RCC 7860 (cell line): ENCODE data around the gene DET1.
A peak's percentile ranks its signal among the peaks of the same experiment; 100 is the strongest.
"Not testable (repeated sequence)": the region's sequence is repeated elsewhere in the genome, so short reads cannot be mapped to it uniquely, and the experiment has no call there.

ENCODE experiments used
- DNase-seq: peaks from one replicate; pipeline ENCODE4 v3.0.0-alpha.2; 2015; ENCODE audit warnings: low spot score
- FAIRE-seq: peaks from 2 replicates; lab custom pipeline; 2012; peaks lifted over from hg19 to GRCh38; lab: Jason Lieb, UNC

DET1 gene

DNA sequence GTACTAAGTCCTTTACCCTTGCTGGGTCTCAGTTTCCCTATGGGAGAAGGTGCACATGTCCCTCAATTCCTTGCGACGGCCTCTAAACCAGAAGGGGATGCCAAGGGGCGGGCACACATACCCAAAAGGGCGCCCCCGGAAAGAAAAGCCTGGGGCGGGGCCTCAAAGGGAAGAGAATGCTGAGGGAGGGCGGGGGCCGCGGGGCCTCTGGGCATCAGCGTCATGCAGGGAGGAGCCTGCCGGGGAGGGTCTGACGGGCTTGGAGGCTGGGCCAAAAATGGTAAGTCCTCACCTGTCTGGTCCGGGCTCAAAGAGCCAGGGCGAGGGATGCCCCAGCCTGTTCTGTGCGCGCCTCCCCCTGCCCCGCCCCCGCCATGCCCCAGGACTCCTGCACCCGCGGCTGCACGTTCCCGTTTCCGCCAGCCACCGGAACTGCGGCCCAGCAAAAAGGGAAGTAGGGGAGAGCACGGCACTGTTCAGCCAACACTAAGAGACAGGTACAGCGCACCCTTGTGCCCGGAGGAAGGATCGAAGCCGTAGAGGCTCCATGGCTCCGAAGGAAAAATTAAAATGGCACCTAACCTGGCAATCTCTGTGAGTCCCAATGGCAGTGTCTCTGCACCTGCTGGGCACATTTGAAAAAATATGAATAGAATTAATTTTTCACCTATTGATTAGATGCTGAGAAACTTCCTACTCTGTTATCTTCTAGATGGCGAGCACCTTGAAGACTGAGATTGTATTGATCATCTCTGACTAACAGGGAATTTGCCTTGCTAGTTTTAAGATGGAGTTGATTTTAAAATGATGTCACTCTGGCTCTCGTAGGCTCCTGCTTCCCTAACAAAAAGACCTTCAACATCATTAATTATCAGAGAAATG lies at the start of gene DET1:
DET1 (minus strand) TSS at position 434 of the 882 bp plus-strand sequence. CDS start 14,976 bp downstream, outside the sequence.
- FAIRE-seq: peak; percentile 28
- peak; percentile 92 for DNase-seq

DNA sequence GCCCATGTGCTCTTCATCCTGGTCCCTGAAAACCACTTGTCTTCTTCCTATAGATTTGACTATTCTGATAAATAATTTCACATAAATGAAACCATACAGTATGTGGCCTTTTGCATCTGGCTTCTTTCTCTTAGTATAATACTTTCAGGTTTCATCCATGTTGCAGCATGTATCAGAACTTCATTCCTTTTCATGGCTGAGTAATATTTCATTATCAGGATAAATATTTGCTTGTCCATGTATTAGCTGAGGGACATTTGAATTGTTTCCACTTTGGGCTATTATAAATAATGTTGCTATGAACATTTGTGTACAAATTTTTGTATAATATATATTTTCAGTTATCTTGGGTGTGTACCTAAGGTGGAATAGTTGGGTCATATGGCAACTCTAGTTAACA lies 44.9 kb upstream of the DET1 start:
- no peak for DNase-seq
- FAIRE-seq: no peak

DNA sequence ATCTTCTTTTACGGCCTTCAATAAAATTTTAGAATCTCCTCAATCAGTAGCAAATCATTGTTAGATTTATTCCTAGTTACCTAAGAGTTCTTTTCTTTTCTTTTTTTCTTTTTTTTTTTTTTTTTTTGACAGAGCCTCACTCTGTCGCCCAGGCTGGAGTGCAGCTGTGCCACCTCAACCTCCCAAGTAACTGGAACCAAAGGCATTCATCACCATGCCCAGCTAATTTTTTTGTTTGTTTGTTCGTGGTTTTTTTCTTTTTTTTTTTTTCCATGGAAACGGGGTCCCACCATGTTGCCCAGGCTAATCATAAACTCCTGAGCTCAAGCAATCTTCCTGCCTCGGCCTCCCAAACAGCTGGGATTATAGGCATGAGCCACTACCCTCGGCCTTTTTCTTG lies 44.3 kb upstream of the DET1 start:
- DNase-seq: no peak
- no peak for FAIRE-seq

GRCh38 chr15:88586401-88587162 lies 40.1 kb upstream of the DET1 start:
- no peak for FAIRE-seq
- DNase-seq: peak; percentile 43

GRCh38 chr15:88580532-88580931 lies 34.1 kb upstream of the DET1 start:
- FAIRE-seq: no peak
- DNase-seq: peak; percentile 2

DNA sequence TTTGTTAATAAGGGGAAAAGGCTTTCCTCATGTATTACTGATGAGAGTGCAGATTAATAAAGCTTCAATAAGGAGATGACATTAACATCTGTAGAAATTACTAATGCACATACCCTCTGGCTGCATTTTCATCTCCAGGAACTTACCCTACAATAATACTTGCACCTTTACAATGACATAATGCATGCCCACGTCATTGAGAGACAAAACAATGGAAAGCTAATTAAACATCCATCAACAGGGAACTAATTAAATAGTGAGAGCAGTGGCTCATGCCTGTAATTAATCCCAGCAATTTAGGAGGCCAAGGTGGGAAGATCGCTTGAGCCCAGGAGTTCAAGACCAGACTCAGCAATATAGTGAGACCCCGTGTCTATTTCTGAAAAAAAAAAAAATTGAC lies 32.8 kb upstream of the DET1 start:
- no peak for FAIRE-seq

DNA sequence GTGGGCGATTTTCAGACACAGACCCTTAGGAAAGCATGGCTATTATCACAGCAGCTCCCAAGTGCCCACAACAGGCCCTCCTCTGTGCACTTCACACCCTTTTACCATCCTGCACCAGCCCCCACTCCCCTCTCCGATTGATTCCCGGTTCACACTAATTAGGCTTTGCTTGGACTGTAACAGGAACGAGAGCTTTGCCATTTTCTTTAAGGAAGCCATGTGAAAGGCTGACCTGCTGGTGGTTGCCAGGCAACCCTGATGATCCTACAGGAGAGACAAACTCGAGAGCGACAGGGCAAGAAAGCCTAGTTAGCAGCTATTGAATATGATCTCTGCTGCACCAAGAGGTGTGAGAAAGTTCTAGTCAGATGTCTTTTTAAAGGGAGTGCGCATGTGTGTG lies 28.2 kb upstream of the DET1 start:
- no peak for FAIRE-seq
- DNase-seq: peak; percentile 1

More for the DNA sequence above, 32.8 kb upstream of the DET1 start:
- no peak for DNase-seq

DNA sequence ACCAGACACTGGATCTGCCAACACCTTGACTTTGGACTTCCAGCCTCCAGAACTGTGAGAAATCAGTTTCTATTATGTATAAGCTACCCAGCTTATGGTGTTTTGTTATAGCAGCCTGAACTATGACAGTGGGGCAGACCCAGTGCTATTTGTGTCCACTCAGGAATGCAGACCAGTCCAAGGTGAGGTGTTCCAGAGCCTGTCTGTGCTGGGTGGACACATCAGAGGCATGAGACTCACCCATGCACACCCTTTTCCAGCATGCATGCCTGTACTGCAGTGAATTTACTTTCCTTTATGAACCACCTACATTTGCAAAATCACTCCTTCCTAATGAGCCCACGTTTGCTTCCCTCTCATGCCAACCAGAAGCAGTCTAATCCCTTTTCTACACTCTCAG lies 27.6 kb upstream of the DET1 start:
- FAIRE-seq: no peak
- DNase-seq: no peak

- FAIRE-seq: no peak
Measured at GRCh38 chr15:88571852-88572259, 25.4 kb upstream of the DET1 start.

GRCh38 chr15:88571153-88571851 lies 24.8 kb upstream of the DET1 start:
- DNase-seq (no peak), FAIRE-seq (no peak)

More at GRCh38 chr15:88571852-88572259, 25.4 kb upstream of the DET1 start:
- no peak for DNase-seq

GRCh38 chr15:88568589-88568988 lies 22.1 kb upstream of the DET1 start:
- FAIRE-seq: no peak
- DNase-seq: no peak

GRCh38 chr15:88564741-88565140 lies 18.3 kb upstream of the DET1 start:
- FAIRE-seq: no peak
- no peak for DNase-seq

DNA sequence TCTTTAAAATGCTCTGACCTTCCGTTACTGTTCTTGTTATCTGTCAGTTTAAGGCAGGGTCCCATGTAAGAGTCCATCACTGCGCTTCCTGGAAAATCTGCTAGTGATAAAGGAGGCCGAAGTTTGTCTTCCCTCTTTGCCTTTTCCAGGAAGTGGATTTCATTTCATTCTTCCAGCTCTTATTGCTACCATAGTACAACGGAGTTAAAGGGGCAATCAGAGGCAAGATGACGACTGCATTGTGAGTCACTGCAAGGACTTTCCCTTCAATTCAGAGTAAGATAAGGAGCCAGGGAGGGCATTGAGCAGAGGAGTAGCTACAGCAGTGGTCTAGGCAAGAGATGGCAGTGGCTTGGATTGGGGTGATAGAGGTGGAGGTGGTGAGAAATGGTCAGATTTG lies 17.2 kb upstream of the DET1 start:
- DNase-seq (peak; percentile 31), FAIRE-seq (no peak)

DNA sequence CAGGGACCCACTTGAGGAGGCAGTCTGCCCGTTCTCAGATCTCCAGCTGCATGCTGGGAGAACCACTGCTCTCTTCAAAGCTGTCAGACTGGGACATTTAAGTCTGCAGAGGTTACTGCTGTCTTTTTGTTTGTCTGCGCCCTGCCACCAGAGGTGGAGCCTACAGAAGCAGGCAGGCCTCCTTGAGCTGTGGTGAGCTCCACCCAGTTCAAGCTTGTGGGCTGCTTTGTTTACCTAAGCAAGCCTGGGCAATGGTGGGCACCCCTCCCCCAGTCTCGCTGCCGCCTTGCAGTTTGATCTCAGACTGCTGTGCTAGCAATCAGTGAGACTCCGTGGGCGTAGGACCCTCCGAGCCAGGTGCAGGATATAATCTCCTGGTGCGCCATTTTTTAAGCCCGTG lies 13.1 kb upstream of the DET1 start:
- FAIRE-seq: not testable (repeated sequence)

DNA sequence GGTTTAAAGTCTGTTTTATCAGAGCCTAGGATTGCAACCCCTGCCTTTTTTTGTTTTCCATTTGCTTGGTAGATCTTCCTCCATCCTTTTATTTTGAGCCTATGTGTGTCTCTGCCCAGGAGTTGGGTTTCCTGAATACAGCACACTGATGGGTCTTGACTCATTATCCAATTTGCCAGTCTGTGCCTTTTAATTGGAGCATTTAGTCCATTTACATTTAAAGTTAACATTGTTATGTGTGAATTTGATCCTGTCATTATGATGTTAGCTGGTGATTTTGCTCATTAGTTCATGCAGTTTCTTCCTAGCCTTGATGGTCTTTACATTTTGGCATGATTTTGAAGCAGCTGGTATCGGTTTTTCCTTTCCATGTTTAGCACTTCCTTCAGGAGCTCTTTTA lies 11.5 kb upstream of the DET1 start:
- not testable (repeated sequence) for DNase-seq, FAIRE-seq

More for the DNA sequence above, 13.1 kb upstream of the DET1 start:
- not testable (repeated sequence) for DNase-seq

DNA sequence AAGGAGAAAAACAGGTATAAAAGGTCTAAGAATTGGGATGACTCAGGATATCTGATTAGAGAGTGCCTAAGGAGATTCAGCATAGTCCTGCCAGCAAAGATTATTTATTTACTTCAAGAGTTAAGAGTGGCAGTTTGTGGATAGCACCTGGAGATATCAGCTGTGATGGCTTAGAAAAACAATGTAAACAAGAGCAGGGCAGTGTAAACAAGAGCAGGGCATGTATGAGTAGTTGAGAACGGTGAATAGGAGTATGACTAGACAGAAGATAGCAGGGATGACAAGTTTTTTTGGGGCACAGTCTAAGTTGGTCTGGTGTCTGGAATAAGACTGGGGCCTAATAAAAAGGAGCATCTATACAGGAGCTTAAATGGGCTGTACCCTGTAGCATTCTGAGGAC lies 1.5 kb upstream of the DET1 start:
- FAIRE-seq, DNase-seq: not testable (repeated sequence)

- FAIRE-seq, DNase-seq: not testable (repeated sequence)
Measured at GRCh38 chr15:88545578-88546247, 768 bp downstream of the DET1 start.

DNA sequence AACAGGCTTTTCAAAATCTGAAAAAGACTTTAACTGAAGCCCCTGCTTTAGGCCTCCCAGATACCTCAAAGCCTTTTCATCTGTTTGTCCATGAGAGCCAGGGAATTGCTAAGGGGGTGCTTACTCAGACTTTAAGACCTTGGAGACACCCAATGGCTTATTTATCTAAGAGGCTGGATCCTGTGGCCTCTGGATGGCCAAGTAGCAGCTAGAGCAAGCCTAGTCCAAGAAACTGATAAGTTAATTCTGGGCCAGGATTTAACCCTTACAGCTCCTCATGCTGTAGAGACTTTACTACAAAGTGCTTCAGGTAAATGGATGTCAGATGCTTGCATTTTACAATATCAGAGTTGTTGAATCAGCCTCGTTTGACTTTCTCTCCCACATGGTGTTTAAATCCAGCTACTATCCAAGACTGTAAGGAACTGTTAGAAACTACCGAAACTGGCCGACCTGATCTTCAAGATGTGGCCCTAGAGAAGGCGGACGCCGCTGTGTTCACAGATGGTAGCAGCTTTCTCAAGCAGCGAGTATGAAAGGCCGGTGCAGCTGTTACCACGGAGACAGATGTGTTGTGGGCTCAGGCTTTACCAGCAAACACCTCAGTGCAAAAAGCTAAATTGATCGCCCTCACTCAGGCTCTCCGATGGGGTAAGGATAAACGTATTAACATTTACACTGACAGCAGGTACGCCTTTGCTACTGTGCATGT lies 3.3 kb downstream of the DET1 start:
- FAIRE-seq (no peak), DNase-seq (no peak)

DNA sequence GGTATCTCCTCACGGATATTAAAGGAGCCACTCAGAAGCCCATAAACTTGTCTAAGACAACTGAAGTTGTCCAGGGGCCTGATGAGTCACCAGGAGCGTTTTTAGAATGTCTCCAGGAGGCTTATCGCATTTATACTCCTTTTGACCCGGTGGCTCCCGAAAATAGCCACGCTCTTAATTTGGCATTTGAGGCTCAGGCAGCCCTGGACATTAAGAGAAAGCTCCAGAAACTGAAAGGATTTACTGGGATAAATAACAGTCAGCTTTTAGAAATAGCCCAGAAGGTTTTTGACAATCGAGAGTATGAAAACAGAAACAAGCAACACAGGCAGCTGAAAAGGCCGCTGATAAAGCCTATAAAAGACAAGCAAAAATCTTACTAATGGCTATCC lies 4.1 kb downstream of the DET1 start:
- no peak for DNase-seq
- FAIRE-seq: no peak
